Measurements from ENCODE around the gene ARHGAP26. TPM values are rescaled to one million over a fixed set of nuclear protein-coding genes. Genes with fewer than 3 reads are reported as not detected.

The ARHGAP26 gene
- polyA plus RNA-seq, 3 donors, result 26.5 to 56.8 (median 28.7) TPM

- Histone ChIP-seq H3K9ac (ENCODE audit: insufficient read depth, low read length, poor library complexity, severe bottlenecking) (no peak overlapping the region), H3K27me3 (ENCODE audit: control insufficient read depth in 2 of 2, insufficient read depth in 2 of 2, low read length in 2 of 2) (no peaks in the 10 kb centered on the region), H3K4me1 (ENCODE audit: control insufficient read depth in 1 of 2, insufficient read depth in 2 of 2, low read length in 2 of 2) (peaks cover 12 to 20% of the 10 kb centered on the region in 2 donors), H3K4me3 (replicated peaks in 1 of 3; ENCODE audit: low read depth in 2 of 3, low read length in 3 of 3) (peak overlapping the region in 1 of 3 experiments; percentile 11), H4K20me1 (ENCODE audit: insufficient read depth, low read length) (peaks cover 21% of the 10 kb centered on the region), H3K9me3 (replicated peaks in 1 of 2; ENCODE audit: control insufficient read depth in 1 of 2, insufficient read depth in 1 of 2, low read length in 2 of 2) (no peaks in the 10 kb centered on the region), H3K27ac (ENCODE audit: low read depth in 1 of 2, low read length in 2 of 2) (peak overlapping the region in 1 of 2 donors; percentile 38), H2AFZ (ENCODE audit: insufficient read depth, low read depth, low read length, poor library complexity, severe bottlenecking) (no peak overlapping the region), H3K36me3 (replicated peaks in 1 of 2; ENCODE audit: control insufficient read depth in 1 of 2, insufficient read depth in 2 of 2, low read length in 2 of 2) (peaks cover 14 to 34% of the 10 kb centered on the region in 2 donors), H3K4me2 (replicated peaks; ENCODE audit: extremely low read depth, low read length, poor library complexity, severe bottlenecking) (peak overlapping the region; percentile 24), H3K79me2 (ENCODE audit: insufficient read depth, low read length) (no peaks in the 10 kb centered on the region)
- Mint-ChIP-seq H3K27ac (peak overlapping the region in 2 of 7 donors; percentile 37 to 64), H3K9me3 (peaks cover 0 to 1% (median 0%) of the 10 kb centered on the region in 7 donors), H3K27me3 (ENCODE audit: low read depth in 3 of 3) (no peaks in the 10 kb centered on the region), H3K4me3 (no peak overlapping the region), H3K36me3 (peaks cover 28 to 40% of the 10 kb centered on the region in 2 donors), H3K4me1 (peaks cover 20% of the 10 kb centered on the region)
- DNase-seq, result peak in 1 of 3 donors; percentile 9
- no peak for TF ChIP-seq CTCF (IDR thresholded peaks at IDR 0.05)
- intact Hi-C loops (cut with micrococcal nuclease), result no loop called here
- no CpG with 5 or more reads among the region's 6 CpGs for WGBS (ENCODE audit: insufficient coverage)
Observed at GRCh38 chr5:143275512-143276363, 505.6 kb downstream of the ARHGAP26 start.

- whole genome bisulfite sequencing (ENCODE audit: insufficient coverage), result 75% methylated on average over 1 of the region's 2 CpGs
- peaks cover 20 to 52% of the 10 kb centered on the region in 2 donors for H3K36me3 ChIP-seq (replicated peaks in 1 of 2; ENCODE audit: control insufficient read depth in 1 of 2, insufficient read depth in 2 of 2, low read length in 2 of 2)
- no peak for DNase-seq
- no peaks in the 10 kb centered on the region for H3K79me2 ChIP-seq (ENCODE audit: insufficient read depth, low read length)
- H3K9me3 Mint-ChIP-seq, result peaks cover 0 to 1% (median 0%) of the 10 kb centered on the region in 7 donors
- H3K27me3 ChIP-seq (ENCODE audit: control insufficient read depth in 2 of 2, insufficient read depth in 2 of 2, low read length in 2 of 2), result no peaks in the 10 kb centered on the region
- no peak for TF ChIP-seq CTCF (IDR thresholded peaks at IDR 0.05)
- no peak overlapping the region for H3K27ac ChIP-seq (ENCODE audit: low read depth in 1 of 2, low read length in 2 of 2)
- H4K20me1 ChIP-seq (ENCODE audit: insufficient read depth, low read length), result peaks cover 38% of the 10 kb centered on the region
- no peak overlapping the region for H3K4me2 ChIP-seq (replicated peaks; ENCODE audit: extremely low read depth, low read length, poor library complexity, severe bottlenecking)
- no peak overlapping the region for H3K27ac Mint-ChIP-seq
- H3K4me1 Mint-ChIP-seq, result peaks cover 31% of the 10 kb centered on the region
- no peaks in the 10 kb centered on the region for H3K9me3 ChIP-seq (replicated peaks in 1 of 2; ENCODE audit: control insufficient read depth in 1 of 2, insufficient read depth in 1 of 2, low read length in 2 of 2)
- no peak overlapping the region for H3K9ac ChIP-seq (ENCODE audit: insufficient read depth, low read length, poor library complexity, severe bottlenecking)
- H3K36me3 Mint-ChIP-seq, result peaks cover 38 to 49% of the 10 kb centered on the region in 2 donors
- H3K4me1 ChIP-seq (ENCODE audit: control insufficient read depth in 1 of 2, insufficient read depth in 2 of 2, low read length in 2 of 2), result peaks cover 20 to 29% of the 10 kb centered on the region in 2 donors
- no peak overlapping the region for H2AFZ ChIP-seq (ENCODE audit: insufficient read depth, low read depth, low read length, poor library complexity, severe bottlenecking)
- H3K4me3 Mint-ChIP-seq, result no peak overlapping the region
- no peaks in the 10 kb centered on the region for H3K27me3 Mint-ChIP-seq (ENCODE audit: low read depth in 3 of 3)
- intact Hi-C loops (cut with micrococcal nuclease), result no loop called here
- H3K4me3 ChIP-seq (replicated peaks in 1 of 3; ENCODE audit: low read depth in 2 of 3, low read length in 3 of 3), result no peak overlapping the region
Observed at GRCh38 chr5:143277536-143277935, 507.4 kb downstream of the ARHGAP26 start.

Other genes starting within 250 kb of the ARHGAP26 start
- not detected for gene FGF1, start 84.3 kb upstream of the ARHGAP26 start, polyA plus RNA-seq